HFF-Myc (cell line): ENCODE results near the gene VWA3B.

ENCODE experiments used
- DNase-seq: peaks from one replicate; pipeline ENCODE4 v3.0.0-alpha.2; 2011; ENCODE audit warnings: low read depth; ENCODE audit errors: extremely low read depth
- H3K4me3 ChIP-seq: replicated peaks from 2 replicates; pipeline ENCODE4 v1.5.1; 2011; ENCODE audit warnings: low read depth, mild to moderate bottlenecking, control low read depth, low read length
- TF ChIP-seq, protein P1 (sequence below): IDR thresholded peaks from 2 replicates; pipeline ENCODE4 v1.5.1; 2012; ENCODE audit warnings: mild to moderate bottlenecking, low read depth, low read length, control low read depth; ENCODE audit errors: missing control alignments

The VWA3B gene

DNA sequence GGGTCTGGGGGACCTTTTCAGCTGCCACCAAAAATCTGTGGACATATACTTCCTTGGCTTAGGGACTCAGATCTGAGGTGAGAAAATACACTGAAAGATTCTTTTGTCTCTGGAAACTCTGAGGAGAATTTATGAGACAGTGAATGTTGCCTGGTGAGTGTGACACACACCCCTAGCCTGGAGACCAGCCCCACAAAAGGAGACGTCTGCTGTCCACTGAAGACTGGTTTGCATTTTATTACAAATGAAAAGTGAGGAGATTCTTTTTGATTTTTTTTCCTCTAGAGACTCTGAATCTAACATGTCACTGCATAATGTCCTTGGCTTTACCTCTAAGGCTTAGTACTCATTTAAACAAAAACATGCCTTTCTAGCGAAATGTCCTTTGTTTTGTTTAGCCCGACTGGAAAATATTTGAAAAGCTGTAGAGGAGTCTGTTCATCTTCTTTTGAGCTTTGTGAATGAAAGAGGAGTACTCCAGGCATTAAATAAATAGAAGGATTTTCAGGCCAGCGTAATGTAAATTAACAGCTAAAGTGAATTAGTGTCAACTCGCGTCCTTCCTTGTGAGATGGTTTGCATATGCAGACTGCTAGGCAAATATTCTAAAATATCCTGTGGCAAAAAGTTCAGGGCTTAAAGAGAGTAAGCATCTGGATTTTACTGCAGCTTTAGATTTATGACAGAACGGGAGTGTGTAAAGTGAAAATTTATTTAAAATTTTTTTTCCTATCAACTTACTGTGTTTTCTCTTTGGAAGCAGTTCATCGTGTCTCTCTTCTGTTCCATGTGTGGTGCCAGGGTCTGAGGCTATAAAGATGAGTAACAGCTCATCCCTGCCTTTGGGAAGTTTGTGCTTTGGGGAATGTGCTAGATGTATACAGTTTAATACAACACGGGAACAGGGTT is 125.4 kb downstream of the VWA3B start:
- TF ChIP-seq, protein P1, sequence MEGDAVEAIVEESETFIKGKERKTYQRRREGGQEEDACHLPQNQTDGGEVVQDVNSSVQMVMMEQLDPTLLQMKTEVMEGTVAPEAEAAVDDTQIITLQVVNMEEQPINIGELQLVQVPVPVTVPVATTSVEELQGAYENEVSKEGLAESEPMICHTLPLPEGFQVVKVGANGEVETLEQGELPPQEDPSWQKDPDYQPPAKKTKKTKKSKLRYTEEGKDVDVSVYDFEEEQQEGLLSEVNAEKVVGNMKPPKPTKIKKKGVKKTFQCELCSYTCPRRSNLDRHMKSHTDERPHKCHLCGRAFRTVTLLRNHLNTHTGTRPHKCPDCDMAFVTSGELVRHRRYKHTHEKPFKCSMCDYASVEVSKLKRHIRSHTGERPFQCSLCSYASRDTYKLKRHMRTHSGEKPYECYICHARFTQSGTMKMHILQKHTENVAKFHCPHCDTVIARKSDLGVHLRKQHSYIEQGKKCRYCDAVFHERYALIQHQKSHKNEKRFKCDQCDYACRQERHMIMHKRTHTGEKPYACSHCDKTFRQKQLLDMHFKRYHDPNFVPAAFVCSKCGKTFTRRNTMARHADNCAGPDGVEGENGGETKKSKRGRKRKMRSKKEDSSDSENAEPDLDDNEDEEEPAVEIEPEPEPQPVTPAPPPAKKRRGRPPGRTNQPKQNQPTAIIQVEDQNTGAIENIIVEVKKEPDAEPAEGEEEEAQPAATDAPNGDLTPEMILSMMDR = no peak
- no peak overlapping the region for H3K4me3 ChIP-seq
- DNase-seq = no peak

GRCh38 chr2:98216616-98217015 is 129.6 kb downstream of the VWA3B start:
- H3K4me3 ChIP-seq = no peak overlapping the region
- TF ChIP-seq, protein P1 = no peak
- no peak for DNase-seq

DNA sequence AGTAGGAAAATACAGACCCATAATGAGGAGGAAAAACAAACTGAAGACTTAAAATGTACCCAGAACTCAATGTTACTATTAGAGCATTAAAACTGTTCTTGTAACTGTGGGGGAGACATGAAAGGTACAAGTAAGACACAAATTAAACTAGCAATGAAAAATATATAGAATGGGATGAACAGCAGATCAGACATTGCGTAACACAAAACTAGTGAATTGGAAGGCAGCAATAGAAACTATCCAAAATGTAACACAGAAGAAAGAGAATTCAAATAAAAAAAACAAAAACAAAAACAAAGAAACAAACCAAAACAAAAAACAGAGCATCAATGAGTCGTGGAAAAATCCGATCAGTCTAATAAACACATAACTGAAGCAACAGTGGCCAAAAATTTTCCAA is 132.2 kb downstream of the VWA3B start:
- H3K4me3 ChIP-seq = no peak overlapping the region
- TF ChIP-seq, protein P1 = no peak
- DNase-seq = no peak

- no peak for DNase-seq
- TF ChIP-seq, protein P1 = no peak
- H3K4me3 ChIP-seq = no peak overlapping the region
Observed at GRCh38 chr2:98233941-98234340, 147.0 kb downstream of the VWA3B start.

DNA sequence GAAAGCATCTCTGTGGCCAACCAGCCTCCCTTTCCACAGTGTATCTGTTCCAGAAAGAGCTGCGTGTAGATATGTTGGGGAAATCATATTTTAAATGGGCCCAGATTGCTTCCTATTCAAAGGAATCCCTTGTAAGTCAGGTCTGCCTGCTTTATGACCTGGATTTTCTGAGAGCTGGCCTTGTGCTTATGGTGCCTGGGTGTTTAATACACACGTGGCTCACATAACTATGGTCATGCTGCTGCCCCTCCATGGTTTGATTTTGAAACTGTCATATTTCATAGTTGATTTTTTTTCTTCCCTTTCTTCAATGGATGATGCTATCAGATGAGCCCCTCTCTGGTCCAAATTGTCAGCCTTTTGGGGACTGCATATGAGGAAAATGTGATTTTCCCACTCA is 147.8 kb downstream of the VWA3B start:
- no peak for DNase-seq

GRCh38 chr2:98236935-98237334 is 150.0 kb downstream of the VWA3B start:
- no peak overlapping the region for H3K4me3 ChIP-seq
- no peak for DNase-seq
- TF ChIP-seq, protein P1 = no peak

More for the DNA sequence above, 147.8 kb downstream of the VWA3B start:
- H3K4me3 ChIP-seq = no peak overlapping the region
- TF ChIP-seq, protein P1 = no peak
